ENCODE data around the gene IGFN1.

The IGFN1 gene

DNA sequence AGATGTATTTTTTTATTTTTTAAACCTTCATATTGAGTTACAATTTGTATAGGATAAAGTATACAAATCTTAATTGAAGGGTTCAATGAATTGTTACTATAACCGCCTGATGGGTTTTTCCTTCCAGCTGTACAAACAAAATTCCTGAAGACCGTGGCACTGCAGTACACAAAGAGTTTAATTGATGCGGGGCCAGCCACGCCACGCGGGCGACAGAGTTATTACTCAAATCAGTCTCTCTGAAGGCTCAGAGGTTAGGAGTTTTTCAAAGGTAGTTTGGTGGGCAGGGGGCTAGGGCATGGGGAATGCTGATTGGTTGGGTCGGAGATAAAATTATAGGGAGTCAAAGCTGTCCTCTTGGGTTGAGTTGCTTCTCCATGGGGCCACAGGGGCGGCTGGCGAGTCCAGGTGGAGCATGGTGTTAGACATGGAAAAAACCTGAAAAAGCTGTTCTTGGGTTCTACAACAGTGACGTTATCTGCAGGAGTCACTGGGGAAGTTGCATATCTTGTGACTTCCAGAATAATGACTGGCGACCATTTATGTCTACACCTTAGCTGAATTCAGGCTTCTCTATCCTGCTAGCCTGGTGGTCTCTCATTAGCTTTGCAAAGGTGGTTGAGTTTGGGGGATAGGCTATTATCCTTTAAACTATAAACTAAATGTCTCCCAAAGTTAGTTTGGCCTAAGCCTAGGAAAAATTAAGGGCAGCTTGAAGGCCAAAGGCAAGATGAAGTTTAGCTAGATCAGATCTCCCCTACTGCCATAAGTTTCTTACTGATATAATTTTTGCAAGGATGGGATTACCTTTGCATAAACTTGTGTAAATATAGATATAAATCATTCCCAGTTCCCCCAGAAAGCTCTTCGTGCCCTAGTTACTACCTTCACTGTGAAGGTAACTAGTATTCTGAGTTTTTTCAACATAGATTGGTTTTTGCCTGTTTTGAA is 23.3 kb upstream of the IGFN1 start:
- TF ChIP-seq, protein P1, sequence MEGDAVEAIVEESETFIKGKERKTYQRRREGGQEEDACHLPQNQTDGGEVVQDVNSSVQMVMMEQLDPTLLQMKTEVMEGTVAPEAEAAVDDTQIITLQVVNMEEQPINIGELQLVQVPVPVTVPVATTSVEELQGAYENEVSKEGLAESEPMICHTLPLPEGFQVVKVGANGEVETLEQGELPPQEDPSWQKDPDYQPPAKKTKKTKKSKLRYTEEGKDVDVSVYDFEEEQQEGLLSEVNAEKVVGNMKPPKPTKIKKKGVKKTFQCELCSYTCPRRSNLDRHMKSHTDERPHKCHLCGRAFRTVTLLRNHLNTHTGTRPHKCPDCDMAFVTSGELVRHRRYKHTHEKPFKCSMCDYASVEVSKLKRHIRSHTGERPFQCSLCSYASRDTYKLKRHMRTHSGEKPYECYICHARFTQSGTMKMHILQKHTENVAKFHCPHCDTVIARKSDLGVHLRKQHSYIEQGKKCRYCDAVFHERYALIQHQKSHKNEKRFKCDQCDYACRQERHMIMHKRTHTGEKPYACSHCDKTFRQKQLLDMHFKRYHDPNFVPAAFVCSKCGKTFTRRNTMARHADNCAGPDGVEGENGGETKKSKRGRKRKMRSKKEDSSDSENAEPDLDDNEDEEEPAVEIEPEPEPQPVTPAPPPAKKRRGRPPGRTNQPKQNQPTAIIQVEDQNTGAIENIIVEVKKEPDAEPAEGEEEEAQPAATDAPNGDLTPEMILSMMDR (IDR thresholded peaks at IDR 0.05): no peak
- Mint-ChIP-seq H3K9me3 (no peaks in the 10 kb centered on the region), H3K4me1 (peaks cover 51% of the 10 kb centered on the region), H3K36me3 (ENCODE audit: low read depth) (no peaks in the 10 kb centered on the region), H3K27ac (peak overlapping the region; percentile 73), H3K27me3 (ENCODE audit: low read depth, poor library complexity) (peaks cover 24% of the 10 kb centered on the region), H3K4me3 (peak overlapping the region; percentile 39)
- DNase-seq: no peak

DNA sequence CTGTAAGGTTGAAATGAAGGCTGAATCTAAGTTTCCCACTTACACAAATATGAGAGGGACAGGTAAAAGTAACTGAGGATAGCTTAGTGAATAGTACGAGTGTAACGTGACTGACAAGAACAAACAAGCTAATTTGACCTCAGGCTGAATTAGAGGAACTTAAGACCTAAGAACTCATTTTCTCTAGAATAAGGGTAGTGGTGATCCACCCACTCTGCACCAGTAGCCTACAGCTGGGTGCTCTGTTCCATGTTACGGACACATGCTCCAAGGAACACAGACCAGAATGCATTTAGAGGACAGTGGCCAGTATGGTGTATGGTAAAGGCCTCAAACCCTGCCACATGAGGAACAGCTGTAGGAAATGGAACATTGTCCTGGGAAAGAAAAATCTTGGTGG is 21.4 kb upstream of the IGFN1 start:
- TF ChIP-seq, protein P1 (IDR thresholded peaks at IDR 0.05): no peak
- Mint-ChIP-seq H3K4me1 (peaks cover 64% of the 10 kb centered on the region), H3K9me3 (no peaks in the 10 kb centered on the region), H3K27me3 (ENCODE audit: low read depth, poor library complexity) (peaks cover 33% of the 10 kb centered on the region), H3K4me3 (no peak overlapping the region), H3K27ac (no peak overlapping the region), H3K36me3 (ENCODE audit: low read depth) (no peaks in the 10 kb centered on the region)
- DNase-seq: no peak

DNA sequence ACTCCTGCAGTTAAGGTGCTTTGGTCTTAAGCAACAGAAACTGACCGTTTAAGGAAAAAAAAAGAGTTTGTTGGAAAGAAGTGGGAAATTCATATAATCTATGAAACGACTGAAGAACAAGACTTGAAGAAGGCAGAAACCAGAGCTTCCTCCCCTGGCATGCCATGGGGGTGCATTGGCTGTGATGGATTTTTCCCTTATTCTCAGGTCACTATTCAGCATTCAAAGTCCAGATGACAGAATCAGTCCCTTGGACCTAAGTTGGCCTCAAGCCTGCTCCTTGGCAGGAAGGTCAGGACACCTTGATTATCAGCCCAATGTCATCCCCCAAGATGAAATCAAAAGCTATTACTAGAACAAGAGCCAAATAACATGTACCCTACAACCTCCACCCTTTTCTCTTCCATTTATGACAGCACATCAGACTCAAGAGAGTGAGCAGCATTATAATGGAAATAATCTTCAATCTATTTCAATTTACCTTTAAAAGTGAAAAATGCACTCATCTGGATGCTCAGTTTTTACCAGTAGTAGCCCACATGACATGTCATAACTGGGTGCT is 20.6 kb upstream of the IGFN1 start:
- no peak overlapping the region for H3K27ac Mint-ChIP-seq
- peaks cover 37% of the 10 kb centered on the region for H3K27me3 Mint-ChIP-seq (ENCODE audit: low read depth, poor library complexity)
- TF ChIP-seq, protein P1 (IDR thresholded peaks at IDR 0.05): no peak
- H3K9me3 Mint-ChIP-seq: no peaks in the 10 kb centered on the region
- peaks cover 60% of the 10 kb centered on the region for H3K4me1 Mint-ChIP-seq
- no peaks in the 10 kb centered on the region for H3K36me3 Mint-ChIP-seq (ENCODE audit: low read depth)
- H3K4me3 Mint-ChIP-seq: peak overlapping the region; percentile 80
- DNase-seq: no peak

DNA sequence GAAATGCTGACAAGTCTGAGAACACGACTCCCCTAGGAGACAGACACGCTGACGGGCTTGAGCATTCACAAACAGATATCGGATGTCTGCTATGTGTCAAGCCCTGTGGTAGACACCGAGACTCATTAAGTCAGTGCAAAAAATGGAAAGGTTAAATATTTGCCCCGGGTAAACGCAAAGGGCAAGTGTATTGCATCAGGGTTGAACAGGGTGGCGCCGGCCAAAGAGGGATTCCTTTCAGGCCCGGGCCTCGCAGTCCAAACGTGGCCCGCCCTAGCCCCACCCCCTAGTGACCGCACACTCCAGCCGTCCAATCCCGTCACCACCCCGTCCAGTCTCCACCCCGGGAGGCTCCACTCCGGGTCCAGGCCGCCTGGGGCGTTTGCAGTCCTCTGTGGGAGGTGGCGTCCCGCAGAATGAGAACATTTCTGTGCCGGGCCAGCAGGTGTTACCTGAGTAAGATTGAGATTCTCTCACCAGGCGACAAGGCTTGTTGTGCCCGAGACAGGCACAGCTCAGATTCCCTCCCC is 20.0 kb upstream of the IGFN1 start:
- Mint-ChIP-seq H3K9me3 (no peaks in the 10 kb centered on the region), H3K4me1 (peaks cover 63% of the 10 kb centered on the region), H3K27me3 (ENCODE audit: low read depth, poor library complexity) (peaks cover 41% of the 10 kb centered on the region), H3K36me3 (ENCODE audit: low read depth) (no peaks in the 10 kb centered on the region), H3K27ac (peak overlapping the region; percentile 51), H3K4me3 (peak overlapping the region; percentile 80)
- TF ChIP-seq, protein P1 (IDR thresholded peaks at IDR 0.05): no peak
- peak; percentile 93 for DNase-seq

DNA sequence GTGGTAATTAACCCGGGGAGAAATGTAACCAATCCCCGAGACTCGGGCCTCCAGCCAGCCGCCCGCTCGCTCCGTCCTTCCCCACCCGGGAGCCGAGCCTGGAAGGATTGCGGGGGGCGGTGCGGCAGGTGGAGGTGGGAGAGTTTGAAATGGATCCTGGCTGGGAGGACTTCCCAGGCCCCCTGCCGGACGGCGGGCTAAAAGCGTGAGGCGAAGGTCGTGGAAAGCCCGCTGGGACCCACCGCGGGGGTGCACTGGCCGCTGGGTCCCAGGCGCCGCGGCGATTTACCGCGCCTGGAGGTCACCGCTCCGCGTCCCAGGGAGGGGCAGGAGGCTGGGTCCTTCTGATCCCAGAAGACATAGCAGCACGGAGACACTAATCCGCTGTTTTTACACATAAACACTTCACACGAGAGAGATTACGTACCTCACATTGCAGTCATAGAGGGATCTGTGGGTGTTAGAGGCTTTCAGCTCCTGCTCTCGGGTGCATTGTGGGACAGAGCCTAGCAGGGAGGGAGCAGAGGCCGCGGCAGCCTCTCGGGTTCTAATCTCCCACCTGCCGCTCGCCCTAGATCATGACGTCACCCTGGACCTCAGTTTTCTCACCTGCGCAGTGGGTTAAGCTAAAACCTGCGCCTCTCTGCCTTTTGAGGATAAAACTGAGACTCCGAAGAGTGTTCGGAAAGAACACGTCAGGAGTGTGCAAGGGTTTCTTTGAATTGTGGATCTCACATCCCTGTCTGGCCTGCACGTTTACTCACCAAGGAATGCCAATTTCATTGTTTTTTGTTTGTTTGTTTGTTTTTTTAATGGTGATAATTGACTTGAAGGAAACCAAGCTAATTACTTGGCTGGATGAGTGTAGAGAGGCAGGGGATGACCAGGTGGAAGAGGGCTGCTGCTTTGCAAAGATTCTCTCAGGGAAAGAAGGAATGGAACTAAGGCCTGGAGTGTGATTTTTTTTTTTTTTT is 19.3 kb upstream of the IGFN1 start:
- Mint-ChIP-seq H3K4me1 (peaks cover 61% of the 10 kb centered on the region), H3K9me3 (no peaks in the 10 kb centered on the region), H3K27ac (peak overlapping the region; percentile 51), H3K4me3 (peak overlapping the region; percentile 80), H3K36me3 (ENCODE audit: low read depth) (no peaks in the 10 kb centered on the region), H3K27me3 (ENCODE audit: low read depth, poor library complexity) (peaks cover 38% of the 10 kb centered on the region)
- peak; percentile 76 for DNase-seq
- TF ChIP-seq, protein P1 (IDR thresholded peaks at IDR 0.05): peak; percentile 44
